NCI-H774 (cell line): Measurements from ENCODE around the gene TMC8.
"Not testable (repeated sequence)": the region's sequence is repeated elsewhere in the genome, so short reads cannot be mapped to it uniquely, and the experiment has no call there.

Experiments used
- DNase-seq: peaks from one replicate; lab custom pipeline; 2025; lab: John Stamatoyannopoulos, UW

Gene TMC8

GRCh38 chr17:78110363-78111015 is 20.1 kb upstream of the TMC8 start:
- no peak for DNase-seq

- DNase-seq, result no peak
These were observed 19.4 kb upstream of the TMC8 start for GRCh38 chr17:78111016-78111726.

- no peak for DNase-seq
These were observed 18.6 kb upstream of the TMC8 start for GRCh38 chr17:78111727-78112517.

GRCh38 chr17:78112518-78113471 is 17.8 kb upstream of the TMC8 start:
- DNase-seq, result peak; percentile 71

GRCh38 chr17:78113804-78114785 is 16.5 kb upstream of the TMC8 start:
- no peak for DNase-seq

- no peak for DNase-seq
These were observed 15.5 kb upstream of the TMC8 start for GRCh38 chr17:78114831-78115723.

- DNase-seq, result not testable (repeated sequence)
These were observed 14.8 kb upstream of the TMC8 start for GRCh38 chr17:78115803-78116202.

- no peak for DNase-seq
These were observed 14.2 kb upstream of the TMC8 start for GRCh38 chr17:78116411-78116810.

- DNase-seq, result peak; percentile 77
These were observed 13.3 kb upstream of the TMC8 start for GRCh38 chr17:78117027-78117981.

- no peak for DNase-seq
These were observed 11.8 kb upstream of the TMC8 start for GRCh38 chr17:78118801-78119241.

GRCh38 chr17:78120537-78120936 is 10.0 kb upstream of the TMC8 start:
- no peak for DNase-seq

- no peak for DNase-seq
These were observed 9.4 kb upstream of the TMC8 start for GRCh38 chr17:78120971-78121800.

- no peak for DNase-seq
These were observed 8.8 kb upstream of the TMC8 start for GRCh38 chr17:78121801-78122215.

GRCh38 chr17:78122216-78122930 is 8.2 kb upstream of the TMC8 start:
- no peak for DNase-seq

- DNase-seq, result no peak
These were observed 7.7 kb upstream of the TMC8 start for GRCh38 chr17:78122931-78123249.

- no peak for DNase-seq
These were observed 7.2 kb upstream of the TMC8 start for GRCh38 chr17:78123258-78123929.
